IMR-90 (cell line): ENCODE data around the gene MAPK8IP1.

Source experiments
- CHD1 ChIP-seq: IDR thresholded peaks from 2 replicates; pipeline ENCODE4 v1.6.1; 2012; ENCODE audit warnings: low read depth, low read length, improper control_type of control experiment
- FOS ChIP-seq: fragments of 150-350 bp; IDR thresholded peaks from 2 replicates; pipeline ENCODE4 v1.6.1; 2016; ENCODE audit warnings: low read depth, low read length
- NFE2L2 ChIP-seq: fragments of 150-350 bp; IDR thresholded peaks from 2 replicates; pipeline ENCODE4 v1.6.1; 2016; ENCODE audit warnings: low read depth, mild to moderate bottlenecking, low read length
- POLR2A ChIP-seq: IDR thresholded peaks from 2 replicates; pipeline ENCODE4 v1.6.1; 2012; ENCODE audit warnings: mild to moderate bottlenecking, low read depth, low read length
- RFX5 ChIP-seq: IDR thresholded peaks from 2 replicates; pipeline ENCODE4 v1.8.0; 2012; ENCODE audit warnings: low read depth, mild to moderate bottlenecking, low read length, moderate library complexity
- TF ChIP-seq, protein P1 (sequence below): conservative IDR thresholded peaks from 2 replicates; pipeline ENCODE4 v1.5.1; 2012; ENCODE audit warnings: mild to moderate bottlenecking, low read depth, low read length, improper control_type of control experiment

- no peak for TF ChIP-seq FOS
- TF ChIP-seq RFX5: no peak
- no peak for TF ChIP-seq POLR2A
- TF ChIP-seq, protein P1, sequence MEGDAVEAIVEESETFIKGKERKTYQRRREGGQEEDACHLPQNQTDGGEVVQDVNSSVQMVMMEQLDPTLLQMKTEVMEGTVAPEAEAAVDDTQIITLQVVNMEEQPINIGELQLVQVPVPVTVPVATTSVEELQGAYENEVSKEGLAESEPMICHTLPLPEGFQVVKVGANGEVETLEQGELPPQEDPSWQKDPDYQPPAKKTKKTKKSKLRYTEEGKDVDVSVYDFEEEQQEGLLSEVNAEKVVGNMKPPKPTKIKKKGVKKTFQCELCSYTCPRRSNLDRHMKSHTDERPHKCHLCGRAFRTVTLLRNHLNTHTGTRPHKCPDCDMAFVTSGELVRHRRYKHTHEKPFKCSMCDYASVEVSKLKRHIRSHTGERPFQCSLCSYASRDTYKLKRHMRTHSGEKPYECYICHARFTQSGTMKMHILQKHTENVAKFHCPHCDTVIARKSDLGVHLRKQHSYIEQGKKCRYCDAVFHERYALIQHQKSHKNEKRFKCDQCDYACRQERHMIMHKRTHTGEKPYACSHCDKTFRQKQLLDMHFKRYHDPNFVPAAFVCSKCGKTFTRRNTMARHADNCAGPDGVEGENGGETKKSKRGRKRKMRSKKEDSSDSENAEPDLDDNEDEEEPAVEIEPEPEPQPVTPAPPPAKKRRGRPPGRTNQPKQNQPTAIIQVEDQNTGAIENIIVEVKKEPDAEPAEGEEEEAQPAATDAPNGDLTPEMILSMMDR: no peak
- no peak for TF ChIP-seq NFE2L2
- TF ChIP-seq CHD1: no peak
Measured at GRCh38 chr11:45887587-45887986, 2.1 kb downstream of the MAPK8IP1 start.
